Right renal pelvis (tissue), 4 donors: Measurements from ENCODE around the gene LYSMD2. TPM values are rescaled to one million over a fixed set of nuclear protein-coding genes. Genes with fewer than 3 reads are reported as not detected.
"Not testable (repeated sequence)": the region's sequence is repeated elsewhere in the genome, so short reads cannot be mapped to it uniquely, and the experiment has no call there.

Source experiments
- DNase-seq, 4 donors: peaks; one replicate each; pipeline ENCODE4 v3.0.0-alpha.2; 2013; ENCODE audit warnings: low read depth in 4 of 4, low spot score in 3 of 4, missing footprints in 1 of 4
- polyA plus RNA-seq, 4 donors: library from polyadenylated mRNA; unstranded; fragments of 120-200 nt; gene quantifications; one replicate each; pipeline ENCODE4 v1.2.1, GENCODE V29; 2013; ENCODE audit not compliant: insufficient read length in 4 of 4

Gene LYSMD2
- polyA plus RNA-seq, result 1 to 10 TPM; 4.8 to 7.8 (median 7.0) TPM

GRCh38 chr15:51737522-51738305 is at the start of gene LYSMD2:
LYSMD2 (minus strand) TSS chr15:51737655; CDS start chr15:51737622, 33 bp downstream.
- no peak for DNase-seq

- not testable (repeated sequence) for DNase-seq
Measured at GRCh38 chr15:51787130-51787529, 49.7 kb upstream of the LYSMD2 start.

DNA sequence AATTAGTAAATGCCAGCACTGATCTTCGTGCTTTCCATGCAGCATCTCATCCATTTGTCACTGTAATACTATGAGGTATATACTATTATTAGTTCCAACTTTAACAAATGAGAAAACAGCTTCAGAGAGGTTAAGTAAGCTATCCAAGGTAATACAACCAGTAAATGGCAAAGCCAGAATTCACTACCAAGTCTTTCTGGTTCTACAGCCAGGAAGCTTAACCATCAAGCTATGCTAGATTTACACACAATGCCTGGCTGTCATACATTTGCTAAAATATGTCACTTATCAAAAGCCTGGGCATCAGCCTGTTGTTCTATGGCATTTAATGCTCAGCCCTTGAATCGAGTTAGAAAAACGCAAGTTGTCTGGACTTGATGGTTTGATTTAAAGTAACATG is 46.5 kb upstream of the LYSMD2 start:
- DNase-seq, result no peak

DNA sequence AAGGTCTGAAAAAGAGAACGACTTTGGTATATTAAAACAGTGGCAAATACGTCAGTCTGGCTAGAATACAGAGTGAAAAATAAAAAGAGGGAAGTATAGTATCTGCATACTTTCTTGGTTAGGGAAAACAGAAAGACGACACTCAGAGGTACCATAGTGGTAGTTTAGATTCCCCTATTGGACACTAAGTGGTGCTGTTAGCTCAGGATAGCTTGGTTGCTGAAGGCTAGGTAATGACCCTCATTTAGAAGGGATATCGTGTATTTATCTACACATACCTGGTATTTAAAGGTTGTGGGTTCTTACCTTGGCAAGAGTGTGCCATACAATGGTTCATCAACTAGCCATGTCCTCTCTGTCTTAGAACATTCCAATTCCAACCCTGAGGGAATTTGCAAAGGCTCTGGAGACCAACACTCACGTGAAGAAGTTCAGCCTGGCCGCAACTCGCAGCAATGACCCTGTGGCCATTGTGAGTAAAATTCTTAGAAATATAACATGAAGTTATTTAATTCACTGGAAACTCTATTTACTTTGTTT is 45.0 kb upstream of the LYSMD2 start:
- no peak for DNase-seq

- no peak for DNase-seq
Measured at GRCh38 chr15:51781506-51781905, 44.1 kb upstream of the LYSMD2 start.

DNA sequence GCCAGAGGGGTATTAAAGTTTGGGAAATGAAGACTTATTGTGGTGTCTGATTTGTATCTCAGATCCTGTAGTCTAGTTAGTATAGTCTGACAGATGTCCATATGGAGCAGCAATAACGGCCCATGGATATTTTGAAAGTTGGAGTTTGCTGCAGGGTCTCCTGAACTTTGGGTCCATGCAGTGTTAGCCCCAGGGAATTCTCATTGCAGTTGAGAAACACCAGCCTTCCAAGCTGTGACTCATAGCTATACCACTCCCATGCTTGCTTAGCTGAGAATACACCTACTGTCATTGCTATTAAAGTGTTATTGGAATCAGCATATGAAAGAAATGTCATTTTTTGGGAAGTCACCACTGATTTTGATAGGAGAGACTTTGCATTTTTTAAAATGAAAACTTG is 43.2 kb upstream of the LYSMD2 start:
- DNase-seq, result no peak

- DNase-seq, result peak; percentile 46 to 66 (median 55)
Measured at GRCh38 chr15:51776952-51777569, 39.6 kb upstream of the LYSMD2 start.

DNA sequence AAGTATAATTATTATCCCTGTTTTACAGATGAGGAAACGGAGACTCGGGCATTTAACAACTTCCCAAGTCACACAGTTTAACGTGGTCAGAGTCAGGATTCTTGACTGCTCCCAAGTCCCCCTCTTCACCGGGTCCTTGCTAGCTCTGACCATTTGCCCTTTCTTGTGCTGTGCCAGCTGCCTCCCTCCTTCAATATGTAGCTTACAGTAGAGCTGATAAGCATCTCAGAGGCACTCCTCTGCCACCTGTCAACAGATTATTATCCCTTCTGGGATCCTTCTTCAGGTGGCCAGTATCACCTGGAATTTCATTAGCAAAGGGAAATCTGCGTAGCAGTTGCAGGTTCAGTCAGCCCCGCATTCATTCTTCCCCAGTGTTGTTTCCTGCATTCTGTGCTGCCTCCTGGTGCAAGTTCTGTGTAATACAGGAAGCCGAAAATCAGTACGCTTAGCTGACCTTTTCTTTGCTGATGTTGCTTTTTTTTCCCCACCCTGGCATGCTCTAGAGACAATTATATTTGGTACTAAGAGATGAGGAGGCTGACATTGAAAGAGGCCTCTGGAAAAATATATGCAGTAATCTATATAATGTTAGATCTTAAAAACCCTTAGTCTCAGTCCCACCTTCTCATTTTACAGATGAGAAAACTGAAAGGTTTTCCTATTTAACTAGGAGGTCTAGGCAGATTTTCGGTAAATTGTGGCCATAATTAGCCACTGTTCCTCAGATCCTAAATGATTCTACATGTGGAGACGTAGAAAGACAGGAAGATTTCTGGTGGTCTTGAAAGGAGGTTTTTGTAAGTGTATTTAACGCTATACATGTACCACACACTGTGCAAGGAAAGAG is 38.7 kb upstream of the LYSMD2 start:
- peak in 1 of 4 donors; percentile 42 for DNase-seq

DNA sequence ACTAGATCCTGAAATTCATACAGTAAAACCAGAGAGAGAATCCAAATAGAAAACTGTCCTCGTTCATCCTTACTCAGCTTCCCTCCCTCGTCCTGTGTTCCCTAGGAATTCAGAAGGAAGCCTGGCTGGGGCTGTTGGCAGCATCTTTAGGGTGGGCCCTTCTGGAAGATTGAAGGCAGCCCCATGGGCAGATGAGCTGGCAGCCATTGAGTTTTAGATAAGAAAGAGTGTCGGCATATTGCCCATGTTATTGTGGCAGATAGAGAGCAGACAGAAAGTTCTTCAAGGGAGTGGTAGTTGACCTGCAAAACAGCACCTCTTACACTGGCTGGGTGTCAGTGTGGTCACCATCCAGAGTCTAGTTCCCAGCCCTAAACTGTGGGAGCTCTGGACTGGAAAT is 37.5 kb upstream of the LYSMD2 start:
- DNase-seq, result no peak

DNA sequence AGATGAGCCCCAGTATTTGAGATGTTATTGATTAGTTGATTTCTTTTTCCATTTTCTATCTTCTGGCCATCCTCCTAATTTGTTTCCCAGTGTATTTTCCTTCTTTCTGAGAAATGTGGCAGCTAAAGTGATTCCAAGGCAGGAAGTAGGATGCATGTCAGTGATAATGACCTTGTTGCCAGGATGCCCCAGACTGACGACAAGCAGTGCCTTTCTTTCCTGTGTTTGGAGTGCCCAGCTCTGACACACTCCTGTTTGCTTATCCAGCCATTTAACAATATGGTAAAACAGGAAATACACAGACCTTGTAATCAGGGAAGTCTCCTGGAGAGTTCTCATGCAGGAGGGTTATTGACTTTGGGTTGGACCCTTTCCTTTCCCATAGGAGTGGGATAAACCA is 34.3 kb upstream of the LYSMD2 start:
- no peak for DNase-seq

- DNase-seq, result no peak
Measured at GRCh38 chr15:51770902-51771301, 33.4 kb upstream of the LYSMD2 start.

- DNase-seq, result no peak
Measured at GRCh38 chr15:51768018-51768417, 30.6 kb upstream of the LYSMD2 start.

DNA sequence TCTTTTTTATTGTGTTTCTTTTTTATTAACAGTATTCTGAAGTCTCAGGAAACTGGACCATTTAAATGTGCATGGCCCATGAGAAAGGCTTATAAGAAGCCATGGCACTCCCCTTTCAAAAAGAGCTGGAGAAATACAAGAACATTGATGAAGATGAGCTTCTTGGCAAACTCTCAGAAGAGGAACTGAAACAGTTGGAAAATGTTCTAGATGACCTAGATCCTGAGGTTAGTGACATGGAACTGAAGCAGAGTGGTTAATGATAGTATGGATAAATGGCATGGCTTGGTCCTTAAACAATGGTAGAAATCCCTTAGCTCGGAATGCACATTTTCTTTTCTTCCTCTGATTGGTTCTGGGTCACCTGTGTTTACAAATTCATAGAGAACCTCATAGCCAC is 28.9 kb upstream of the LYSMD2 start:
- DNase-seq, result no peak

- no peak for DNase-seq
Measured at GRCh38 chr15:51765751-51766150, 28.3 kb upstream of the LYSMD2 start.

GRCh38 chr15:51760805-51761204 is 23.4 kb upstream of the LYSMD2 start:
- no peak for DNase-seq

DNA sequence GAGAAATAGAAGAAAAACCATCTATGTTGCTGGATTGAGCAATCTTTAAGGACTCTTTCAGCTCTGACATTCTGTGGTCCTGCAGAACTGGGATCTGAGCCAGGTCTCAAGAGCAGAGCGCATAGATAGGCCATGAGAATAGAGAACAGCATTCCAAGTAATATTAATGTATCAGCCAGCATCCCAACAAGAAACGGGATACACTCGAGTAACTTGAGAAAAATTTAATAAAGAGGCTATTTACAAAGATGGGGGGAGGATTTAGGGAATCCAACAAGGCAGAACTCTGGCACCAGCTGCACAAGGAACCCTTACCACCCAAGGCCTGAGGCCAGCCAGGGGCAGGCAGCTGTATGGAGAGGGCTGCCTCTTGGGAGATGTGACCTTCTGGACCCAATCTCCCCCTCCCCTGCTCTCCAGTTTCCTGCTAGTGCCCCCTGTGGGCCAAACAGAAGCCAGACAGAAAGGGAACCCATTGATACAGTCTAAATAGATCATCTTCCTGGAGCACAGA is 22.2 kb upstream of the LYSMD2 start:
- DNase-seq, result no peak

- no peak for DNase-seq
Measured at GRCh38 chr15:51758645-51759044, 21.2 kb upstream of the LYSMD2 start.

DNA sequence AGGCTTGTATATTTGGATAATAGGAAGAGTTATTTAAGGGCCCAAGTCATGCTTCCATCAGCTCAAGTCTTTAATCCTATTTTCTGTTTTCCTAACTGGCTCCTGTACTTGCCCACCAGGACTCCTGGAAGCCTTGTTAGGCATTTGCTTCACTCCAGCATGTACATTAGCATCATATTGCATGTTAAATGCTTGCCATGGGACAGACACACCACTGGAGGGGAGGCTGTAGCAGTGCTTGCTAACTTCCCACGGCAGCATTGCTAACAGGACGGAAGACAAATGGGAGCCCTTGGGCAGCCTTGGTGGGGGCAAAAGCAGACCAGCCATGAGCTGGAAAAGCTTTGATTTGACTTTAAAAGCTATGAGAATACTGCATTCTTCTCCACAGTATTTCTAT is 20.0 kb upstream of the LYSMD2 start:
- no peak for DNase-seq

- no peak for DNase-seq
Measured at GRCh38 chr15:51756482-51756881, 19.0 kb upstream of the LYSMD2 start.

DNA sequence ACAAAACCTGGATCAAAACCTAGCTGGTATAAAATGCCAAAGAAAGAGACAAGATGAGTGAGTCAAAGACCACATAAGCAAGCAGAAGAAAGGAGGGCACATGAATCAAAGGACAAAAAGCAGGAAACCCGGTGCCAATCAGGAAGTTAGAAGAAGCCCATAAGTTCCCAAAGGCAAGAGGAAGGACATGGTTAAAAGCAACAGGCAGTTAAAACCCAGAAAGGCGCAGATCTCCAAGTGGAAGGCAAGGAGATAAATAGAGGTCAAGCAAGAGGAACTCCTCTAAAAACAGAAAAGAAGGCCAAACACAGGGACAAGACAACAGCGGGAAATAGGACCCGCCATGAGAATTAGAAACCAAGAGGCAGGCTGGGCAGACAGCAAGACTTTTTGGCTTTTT is 18.3 kb upstream of the LYSMD2 start:
- no peak for DNase-seq

DNA sequence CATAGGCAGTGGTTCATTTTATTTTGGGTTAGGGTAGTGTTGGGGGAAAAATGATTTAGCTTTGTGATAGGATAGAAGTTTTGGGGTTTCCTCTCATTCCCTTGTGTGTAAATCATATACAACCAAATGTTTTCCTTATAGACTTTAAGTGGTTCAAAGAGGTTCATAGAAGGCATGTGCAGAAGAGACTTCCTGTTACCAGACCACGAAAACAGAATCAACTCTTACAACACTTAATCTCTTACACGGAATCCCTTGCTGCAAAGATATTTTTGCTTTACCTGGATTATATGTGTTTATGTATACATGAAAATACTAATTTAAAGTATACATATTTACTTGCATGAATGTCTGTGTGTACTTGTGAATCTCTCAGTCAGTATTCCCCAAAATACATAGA is 16.8 kb upstream of the LYSMD2 start:
- DNase-seq, result no peak
